Measurements from ENCODE around the gene TBX1. TPM values are rescaled to one million over a fixed set of nuclear protein-coding genes. Genes with fewer than 3 reads are reported as not detected.

Gene TBX1
- total and polyA plus RNA-seq, 2 experiments from 2014 or later, result 0.12 to 0.71 TPM

DNA sequence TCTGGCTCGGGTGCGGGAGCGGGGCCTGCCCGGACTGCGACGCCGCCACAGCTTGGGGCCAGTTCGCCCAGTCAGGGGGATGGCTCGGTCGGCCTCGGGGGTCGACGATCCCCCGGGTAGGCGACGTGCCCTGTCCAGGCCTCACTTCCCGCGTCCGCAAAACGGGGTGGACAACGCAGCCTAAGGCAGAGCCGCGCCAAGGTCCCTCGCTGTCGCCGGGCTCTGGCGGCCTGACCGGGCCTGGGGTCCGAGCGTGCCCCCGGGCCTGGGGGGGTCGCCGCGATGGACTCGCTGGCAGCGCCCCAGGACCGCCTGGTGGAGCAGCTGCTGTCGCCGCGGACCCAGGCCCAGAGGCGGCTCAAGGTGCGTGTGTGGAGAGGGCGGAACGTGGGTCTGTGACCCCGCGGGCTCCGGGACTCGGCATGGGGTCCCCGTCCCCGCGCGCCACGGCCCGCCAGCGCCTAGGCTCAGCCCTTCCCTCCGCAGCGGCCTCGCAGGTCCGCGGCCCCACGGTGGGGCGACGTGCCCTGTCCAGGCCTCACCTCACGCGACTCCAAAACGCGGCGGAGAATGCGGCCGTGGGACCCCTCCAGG, 42.0 kb upstream of the TBX1 start:
- H3K27ac ChIP-seq, result peak overlapping the region; percentile 70
- H3K9me3 ChIP-seq (ENCODE audit: low read depth), result no peaks in the 10 kb centered on the region
- peaks cover 30% of the 10 kb centered on the region for H3K4me1 ChIP-seq (ENCODE audit: low read depth)
- H3K4me3 ChIP-seq, result peak overlapping the region; percentile 58
- peaks cover 48% of the 10 kb centered on the region for H3K27me3 ChIP-seq
- no peaks in the 10 kb centered on the region for H3K36me3 ChIP-seq
- TF ChIP-seq, protein P1, sequence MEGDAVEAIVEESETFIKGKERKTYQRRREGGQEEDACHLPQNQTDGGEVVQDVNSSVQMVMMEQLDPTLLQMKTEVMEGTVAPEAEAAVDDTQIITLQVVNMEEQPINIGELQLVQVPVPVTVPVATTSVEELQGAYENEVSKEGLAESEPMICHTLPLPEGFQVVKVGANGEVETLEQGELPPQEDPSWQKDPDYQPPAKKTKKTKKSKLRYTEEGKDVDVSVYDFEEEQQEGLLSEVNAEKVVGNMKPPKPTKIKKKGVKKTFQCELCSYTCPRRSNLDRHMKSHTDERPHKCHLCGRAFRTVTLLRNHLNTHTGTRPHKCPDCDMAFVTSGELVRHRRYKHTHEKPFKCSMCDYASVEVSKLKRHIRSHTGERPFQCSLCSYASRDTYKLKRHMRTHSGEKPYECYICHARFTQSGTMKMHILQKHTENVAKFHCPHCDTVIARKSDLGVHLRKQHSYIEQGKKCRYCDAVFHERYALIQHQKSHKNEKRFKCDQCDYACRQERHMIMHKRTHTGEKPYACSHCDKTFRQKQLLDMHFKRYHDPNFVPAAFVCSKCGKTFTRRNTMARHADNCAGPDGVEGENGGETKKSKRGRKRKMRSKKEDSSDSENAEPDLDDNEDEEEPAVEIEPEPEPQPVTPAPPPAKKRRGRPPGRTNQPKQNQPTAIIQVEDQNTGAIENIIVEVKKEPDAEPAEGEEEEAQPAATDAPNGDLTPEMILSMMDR (IDR thresholded peaks at IDR 0.05; ENCODE audit: low read depth, low read length), result no peak
- no peak for DNase-seq (ENCODE audit: low read depth in 1 of 2, low spot score in 1 of 2)

DNA sequence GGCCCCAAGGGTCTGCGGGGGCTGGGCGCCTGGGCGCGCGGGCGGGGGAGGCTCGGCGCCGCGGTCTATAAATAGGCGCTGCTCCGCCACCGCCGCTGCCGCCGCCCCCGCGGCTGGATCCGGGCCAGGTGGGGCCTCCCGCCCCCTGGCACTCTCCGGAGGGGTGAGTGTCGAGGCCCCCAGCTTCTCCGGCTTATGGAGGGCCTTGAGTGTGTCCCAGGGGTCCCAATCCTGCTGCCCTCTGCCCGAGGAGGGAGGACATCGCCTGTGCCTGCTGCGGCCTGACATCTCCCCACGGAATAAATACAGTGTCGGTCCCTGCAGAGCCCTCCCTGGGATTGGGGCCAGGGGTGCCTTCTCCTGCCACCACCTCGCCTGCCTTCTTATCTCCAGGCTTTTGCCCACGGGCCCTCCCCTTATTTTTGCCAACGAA, 41.5 kb upstream of the TBX1 start:
- H3K9me3 ChIP-seq (ENCODE audit: low read depth), result no peaks in the 10 kb centered on the region
- TF ChIP-seq, protein P1 (IDR thresholded peaks at IDR 0.05; ENCODE audit: low read depth, low read length), result no peak
- DNase-seq (ENCODE audit: low read depth in 1 of 2, low spot score in 1 of 2), result peak; percentile 25 to 72
- peaks cover 33% of the 10 kb centered on the region for H3K4me1 ChIP-seq (ENCODE audit: low read depth)
- H3K27me3 ChIP-seq, result peaks cover 43% of the 10 kb centered on the region
- peak overlapping the region; percentile 70 for H3K27ac ChIP-seq
- H3K36me3 ChIP-seq, result no peaks in the 10 kb centered on the region
- peak overlapping the region; percentile 58 for H3K4me3 ChIP-seq

DNA sequence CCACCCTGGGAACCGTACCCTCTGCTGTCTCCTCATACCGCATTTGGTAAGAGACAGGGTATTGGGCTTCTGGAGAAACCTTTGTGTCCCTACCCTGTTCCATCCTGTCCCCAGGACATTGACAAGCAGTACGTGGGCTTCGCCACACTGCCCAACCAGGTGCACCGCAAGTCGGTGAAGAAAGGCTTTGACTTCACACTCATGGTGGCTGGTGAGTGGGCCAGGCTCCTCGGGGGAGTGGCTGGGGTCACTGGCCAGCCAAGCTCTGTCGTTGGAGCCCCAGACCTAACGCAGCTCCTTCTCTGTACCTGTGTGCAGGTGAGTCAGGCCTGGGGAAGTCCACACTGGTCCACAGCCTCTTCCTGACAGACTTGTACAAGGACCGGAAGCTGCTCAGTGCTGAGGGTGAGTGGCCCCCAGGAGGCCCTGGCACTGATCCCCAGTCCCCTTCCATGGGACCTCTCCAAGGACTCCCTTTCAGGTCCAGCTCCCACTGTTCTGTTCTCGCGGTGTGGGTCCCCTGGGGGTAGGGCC, 41.0 kb upstream of the TBX1 start:
- no peak overlapping the region for H3K27ac ChIP-seq
- TF ChIP-seq, protein P1 (IDR thresholded peaks at IDR 0.05; ENCODE audit: low read depth, low read length), result no peak
- DNase-seq (ENCODE audit: low read depth in 1 of 2, low spot score in 1 of 2), result no peak
- H3K4me1 ChIP-seq (ENCODE audit: low read depth), result peaks cover 33% of the 10 kb centered on the region
- H3K9me3 ChIP-seq (ENCODE audit: low read depth), result no peaks in the 10 kb centered on the region
- no peaks in the 10 kb centered on the region for H3K36me3 ChIP-seq
- peak overlapping the region; percentile 58 for H3K4me3 ChIP-seq
- H3K27me3 ChIP-seq, result peaks cover 48% of the 10 kb centered on the region

DNA sequence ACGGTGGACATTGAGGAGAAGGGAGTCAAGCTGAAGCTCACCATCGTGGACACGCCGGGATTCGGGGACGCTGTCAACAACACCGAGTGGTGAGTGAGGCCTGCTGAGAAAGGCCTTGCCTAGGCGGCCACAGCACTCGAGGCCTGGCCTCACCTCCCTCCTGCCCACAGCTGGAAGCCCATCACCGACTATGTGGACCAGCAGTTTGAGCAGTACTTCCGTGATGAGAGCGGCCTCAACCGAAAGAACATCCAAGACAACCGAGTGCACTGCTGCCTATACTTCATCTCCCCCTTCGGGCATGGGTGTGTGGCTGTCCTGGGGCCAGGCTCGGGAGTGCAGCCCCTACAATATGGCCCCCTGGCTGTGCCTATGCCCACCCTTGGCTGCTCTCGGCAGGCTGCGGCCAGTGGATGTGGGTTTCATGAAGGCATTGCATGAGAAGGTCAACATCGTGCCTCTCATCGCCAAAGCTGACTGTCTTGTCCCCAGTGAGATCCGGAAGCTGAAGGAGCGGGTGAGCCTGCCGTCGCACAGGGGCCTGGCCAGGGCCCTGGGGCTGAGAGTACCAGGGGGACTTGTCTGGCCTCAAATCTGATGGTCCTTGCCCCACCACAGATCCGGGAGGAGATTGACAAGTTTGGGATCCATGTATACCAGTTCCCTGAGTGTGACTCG, 40.3 kb upstream of the TBX1 start:
- H3K4me1 ChIP-seq (ENCODE audit: low read depth), result peaks cover 33% of the 10 kb centered on the region
- DNase-seq (ENCODE audit: low read depth in 1 of 2, low spot score in 1 of 2), result no peak

DNA sequence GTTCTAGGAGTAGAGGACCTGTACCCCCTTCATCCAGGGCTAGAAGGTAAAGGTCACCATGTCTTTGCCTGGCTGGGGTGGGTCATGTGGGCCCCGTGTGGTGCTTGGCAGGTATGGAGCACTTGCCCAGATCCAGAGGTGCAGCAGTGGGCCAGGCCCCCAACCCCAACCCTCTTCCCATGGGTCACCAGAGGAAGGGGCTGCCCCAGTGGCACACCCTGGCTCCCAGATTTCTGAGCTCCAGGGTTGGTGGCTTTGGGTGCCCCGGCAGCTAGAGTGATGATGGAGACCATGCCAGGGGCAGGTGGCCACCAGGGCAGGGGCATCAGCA, 39.6 kb upstream of the TBX1 start:
- H3K27ac ChIP-seq, result no peak overlapping the region
- no peaks in the 10 kb centered on the region for H3K9me3 ChIP-seq (ENCODE audit: low read depth)
- no peaks in the 10 kb centered on the region for H3K36me3 ChIP-seq
- peaks cover 52% of the 10 kb centered on the region for H3K27me3 ChIP-seq
- TF ChIP-seq, protein P1 (IDR thresholded peaks at IDR 0.05; ENCODE audit: low read depth, low read length), result no peak
- no peak overlapping the region for H3K4me3 ChIP-seq
- no peak for DNase-seq (ENCODE audit: low read depth in 1 of 2, low spot score in 1 of 2)
- H3K4me1 ChIP-seq (ENCODE audit: low read depth), result peaks cover 33% of the 10 kb centered on the region

More for the DNA sequence above, 40.3 kb upstream of the TBX1 start:
- TF ChIP-seq, protein P1 (IDR thresholded peaks at IDR 0.05; ENCODE audit: low read depth, low read length), result no peak
- no peak overlapping the region for H3K27ac ChIP-seq
- H3K36me3 ChIP-seq, result no peaks in the 10 kb centered on the region
- H3K4me3 ChIP-seq, result no peak overlapping the region
- H3K9me3 ChIP-seq (ENCODE audit: low read depth), result no peaks in the 10 kb centered on the region
- H3K27me3 ChIP-seq, result peaks cover 49% of the 10 kb centered on the region

Measured in cardiac muscle cell (in vitro differentiated cells and primary cell).